IPS-NIHi7 (cell line): ENCODE data around the gene FBLN2.
"Not testable (repeated sequence)": the region's sequence is repeated elsewhere in the genome, so short reads cannot be mapped to it uniquely, and the experiment has no call there.

Experiments used
- DNase-seq: peaks from one replicate; pipeline ENCODE4 v3.0.0; 2012; ENCODE audit warnings: mixed read lengths; ENCODE audit errors: extremely low spot score

The FBLN2 gene

DNA sequence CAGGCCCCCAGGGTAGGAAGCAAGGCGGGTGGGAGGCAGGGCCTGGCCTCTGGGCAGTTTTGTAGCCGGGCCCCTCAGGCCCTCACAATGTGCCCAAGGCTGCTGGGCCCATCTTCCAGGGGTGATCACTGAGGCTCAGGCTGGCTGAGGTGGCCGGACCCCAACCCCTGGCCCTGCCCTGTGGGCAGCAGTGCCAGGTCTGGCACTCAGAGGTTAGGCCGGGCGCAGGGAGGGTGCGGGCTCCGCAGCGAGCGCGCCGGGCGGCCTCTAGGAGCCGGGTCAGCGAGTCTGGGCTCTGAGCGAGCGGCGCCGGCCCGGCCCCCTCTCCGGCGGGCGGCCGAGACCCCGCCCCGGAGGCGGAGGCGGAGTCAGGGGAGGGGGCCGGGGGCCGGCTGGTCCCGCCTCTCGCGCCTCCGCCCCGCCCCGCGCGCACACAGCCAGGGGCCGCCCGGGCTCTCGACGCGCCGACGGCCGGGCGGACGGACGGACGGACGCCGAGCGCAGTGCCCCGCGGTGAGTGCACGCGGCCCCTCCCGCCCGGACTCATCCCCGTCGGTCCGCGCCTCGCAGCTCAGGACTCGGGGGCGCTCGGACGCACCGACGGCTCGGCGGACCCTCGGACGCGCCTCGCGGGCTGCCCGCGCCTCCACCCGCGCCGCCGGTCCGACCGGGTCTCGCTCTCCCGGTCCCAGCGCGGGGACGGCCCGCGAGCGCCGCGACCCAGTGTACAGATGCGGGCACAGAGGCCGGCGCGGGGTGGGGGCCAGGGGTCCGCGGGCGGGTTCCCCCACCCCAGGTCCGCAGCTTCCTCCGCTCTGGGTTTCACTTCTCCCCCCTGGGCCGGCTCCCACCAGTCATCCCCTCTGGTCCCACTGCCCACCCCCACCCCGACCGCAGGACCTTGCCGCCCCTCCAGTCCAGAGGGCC lies at the start of gene FBLN2:
Gene FBLN2, plus strand, starts transcription at position 430 of the 927 bp plus-strand sequence. CDS start 21,231 bp downstream, outside the sequence.
- DNase-seq = peak; percentile 97

DNA sequence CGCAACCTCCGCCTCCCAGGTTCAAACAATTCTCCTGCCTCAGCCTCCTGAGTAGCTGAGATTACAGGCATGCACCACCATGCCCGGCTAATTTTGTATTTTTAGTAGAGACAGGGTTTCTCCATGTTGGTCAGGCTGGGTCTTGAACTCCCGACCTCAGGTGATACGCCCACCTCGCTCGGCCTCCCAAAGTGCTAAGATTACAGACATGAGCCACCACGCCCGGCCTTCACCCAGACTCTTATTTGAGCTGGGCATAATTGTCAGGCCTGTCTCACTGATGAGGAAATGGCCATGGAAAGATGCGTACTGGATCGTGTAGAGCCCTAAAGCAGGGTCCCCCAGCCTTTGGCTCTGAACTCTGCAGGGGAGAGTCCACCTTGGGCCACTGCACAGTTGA lies 49.7 kb upstream of the FBLN2 start:
- not testable (repeated sequence) for DNase-seq

DNA sequence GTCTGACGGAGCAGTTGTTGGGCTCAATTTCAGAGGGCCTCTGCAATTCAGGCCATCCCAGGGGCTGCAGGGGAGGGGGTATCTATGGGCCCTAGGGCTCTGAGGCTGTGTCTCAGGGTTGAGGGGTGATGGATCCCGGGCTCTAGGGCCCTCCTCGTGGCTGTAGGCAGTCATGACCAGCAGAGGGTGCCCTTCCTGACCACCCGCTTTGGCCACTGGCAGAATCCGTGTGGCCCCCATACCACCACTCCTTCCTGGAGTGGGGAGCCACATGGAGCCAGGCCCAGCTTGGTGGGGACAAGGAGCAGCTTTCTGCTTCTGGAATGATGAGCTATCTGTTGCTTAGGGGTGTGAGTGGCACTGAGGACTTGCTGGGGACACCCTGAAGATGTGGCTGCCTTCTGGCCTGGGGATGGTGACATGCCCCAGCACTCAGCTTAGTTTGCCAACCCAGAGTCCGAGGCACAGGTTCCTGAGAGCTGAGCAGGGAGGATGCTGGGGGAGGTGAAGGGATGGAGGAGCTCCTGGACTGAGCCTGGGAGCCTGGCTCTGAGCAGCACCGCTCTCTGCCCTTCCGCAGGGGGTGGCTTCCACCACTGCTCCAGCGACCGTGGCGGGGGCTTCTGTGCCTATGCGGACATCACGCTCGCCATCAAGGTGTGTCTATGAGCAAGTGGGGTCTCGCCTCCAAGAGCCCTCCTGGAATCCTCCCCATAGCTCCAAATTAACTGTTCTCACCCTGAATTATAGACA lies 48.6 kb upstream of the FBLN2 start:
- DNase-seq = peak; percentile 85

DNA sequence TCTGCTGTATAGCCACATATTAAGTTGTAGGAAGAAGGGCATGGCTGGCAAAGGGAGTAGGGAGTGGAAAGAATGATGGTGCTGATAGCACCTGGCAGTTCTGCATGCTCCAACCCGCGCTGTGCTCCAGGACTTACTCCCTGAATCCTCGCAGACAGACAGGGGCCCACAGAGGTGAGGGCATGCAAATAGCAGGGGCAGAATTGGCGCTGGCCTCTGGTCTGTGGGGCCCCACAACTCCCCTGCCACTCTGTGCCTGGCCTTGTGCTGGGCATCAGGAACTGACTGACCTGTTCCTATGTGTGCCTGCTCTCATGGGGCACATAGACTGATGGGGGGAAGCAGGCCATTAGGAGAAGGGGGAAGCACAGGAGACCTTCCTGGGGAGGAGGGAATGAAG lies 47.9 kb upstream of the FBLN2 start:
- no peak for DNase-seq

DNA sequence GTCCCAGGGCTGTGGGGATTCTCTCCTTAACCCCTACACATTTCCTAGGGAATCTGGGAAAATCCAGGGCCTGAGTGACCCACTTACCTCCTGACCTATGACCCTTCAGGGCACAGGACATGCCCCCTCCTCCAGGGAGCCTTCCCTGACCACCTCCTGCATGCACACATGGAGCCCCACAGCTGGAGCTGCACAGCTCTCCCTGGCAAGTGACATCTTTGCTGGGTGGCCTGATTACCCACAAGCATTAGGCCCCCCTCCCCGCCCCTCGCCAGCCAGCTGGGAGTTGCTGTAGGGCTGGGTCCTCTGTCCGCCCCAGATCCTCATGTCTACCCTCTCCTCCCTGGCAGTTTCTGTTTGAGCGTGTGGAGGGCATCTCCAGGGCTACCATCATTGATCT lies 47.4 kb upstream of the FBLN2 start:
- no peak for DNase-seq

DNA sequence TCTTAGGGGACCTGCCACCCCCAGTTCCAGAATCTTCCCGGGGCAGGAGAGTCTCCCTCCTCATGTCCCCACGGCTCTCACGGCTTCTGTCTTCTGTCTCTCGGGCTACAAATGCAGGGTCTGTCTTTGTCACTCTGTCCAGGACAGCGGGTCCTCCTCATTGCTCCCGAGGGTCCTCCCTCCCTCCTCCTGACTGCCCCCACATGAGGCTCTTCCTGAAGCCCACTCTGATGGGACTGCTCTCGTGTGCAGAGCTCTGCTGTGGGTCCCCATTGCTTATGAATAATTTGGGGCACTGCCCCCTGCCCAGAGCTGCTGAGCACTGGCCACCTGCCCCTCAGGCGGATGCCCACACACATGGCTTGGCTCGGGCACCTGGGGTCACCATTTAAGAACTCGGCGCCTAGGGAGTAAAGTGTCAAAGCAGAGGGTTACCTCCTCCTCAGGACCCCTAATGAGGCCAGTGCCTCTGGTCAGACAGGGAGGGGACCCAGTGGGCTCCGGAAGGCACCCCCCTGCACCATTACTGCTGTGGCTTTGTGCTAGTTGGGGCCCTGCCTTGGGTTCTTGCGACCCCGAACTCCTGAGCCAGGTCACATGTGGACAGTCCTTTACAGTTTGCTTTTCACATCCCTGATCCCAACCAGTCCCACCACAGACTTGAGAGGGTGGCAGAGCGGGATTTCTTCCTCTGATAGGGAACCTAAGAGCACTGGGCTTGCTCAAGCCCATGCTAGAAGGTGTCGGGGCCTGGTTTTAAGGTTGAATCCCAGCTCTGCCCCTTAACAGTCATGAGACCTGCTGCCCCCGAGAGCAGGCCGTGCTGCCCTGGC lies 46.8 kb upstream of the FBLN2 start:
- no peak for DNase-seq

DNA sequence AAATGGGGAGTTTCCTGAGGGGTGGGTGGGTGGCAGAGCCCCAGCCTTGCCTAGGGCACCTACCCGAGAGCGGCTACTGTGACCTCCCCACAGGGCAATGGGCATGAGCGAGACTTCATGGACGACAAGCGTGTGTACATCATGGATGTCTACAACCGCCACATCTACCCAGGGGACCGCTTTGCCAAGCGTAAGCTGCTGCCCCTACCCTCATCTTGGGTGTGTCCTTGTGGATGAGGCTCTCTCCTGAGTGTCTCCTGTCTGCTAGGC lies 46.2 kb upstream of the FBLN2 start:
- DNase-seq = no peak

DNA sequence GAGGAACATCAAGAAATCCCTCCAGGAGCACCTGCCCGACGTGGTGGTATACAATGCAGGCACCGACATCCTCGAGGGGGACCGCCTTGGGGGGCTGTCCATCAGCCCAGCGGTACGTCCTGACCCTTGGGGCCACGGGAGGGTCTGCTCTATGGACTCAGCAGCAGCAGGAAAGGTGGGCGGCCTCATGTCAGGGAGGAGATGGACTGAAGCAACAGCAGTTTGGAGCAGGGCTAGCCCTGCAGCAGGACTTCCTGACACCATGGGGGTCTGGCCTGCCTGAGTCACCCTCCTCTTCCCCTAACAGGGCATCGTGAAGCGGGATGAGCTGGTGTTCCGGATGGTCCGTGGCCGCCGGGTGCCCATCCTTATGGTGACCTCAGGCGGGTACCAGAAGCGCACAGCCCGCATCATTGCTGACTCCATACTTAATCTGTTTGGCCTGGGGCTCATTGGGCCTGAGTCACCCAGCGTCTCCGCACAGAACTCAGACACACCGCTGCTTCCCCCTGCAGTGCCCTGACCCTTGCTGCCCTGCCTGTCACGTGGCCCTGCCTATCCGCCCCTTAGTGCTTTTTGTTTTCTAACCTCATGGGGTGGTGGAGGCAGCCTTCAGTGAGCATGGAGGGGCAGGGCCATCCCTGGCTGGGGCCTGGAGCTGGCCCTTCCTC lies 44.6 kb upstream of the FBLN2 start:
- no peak for DNase-seq

DNA sequence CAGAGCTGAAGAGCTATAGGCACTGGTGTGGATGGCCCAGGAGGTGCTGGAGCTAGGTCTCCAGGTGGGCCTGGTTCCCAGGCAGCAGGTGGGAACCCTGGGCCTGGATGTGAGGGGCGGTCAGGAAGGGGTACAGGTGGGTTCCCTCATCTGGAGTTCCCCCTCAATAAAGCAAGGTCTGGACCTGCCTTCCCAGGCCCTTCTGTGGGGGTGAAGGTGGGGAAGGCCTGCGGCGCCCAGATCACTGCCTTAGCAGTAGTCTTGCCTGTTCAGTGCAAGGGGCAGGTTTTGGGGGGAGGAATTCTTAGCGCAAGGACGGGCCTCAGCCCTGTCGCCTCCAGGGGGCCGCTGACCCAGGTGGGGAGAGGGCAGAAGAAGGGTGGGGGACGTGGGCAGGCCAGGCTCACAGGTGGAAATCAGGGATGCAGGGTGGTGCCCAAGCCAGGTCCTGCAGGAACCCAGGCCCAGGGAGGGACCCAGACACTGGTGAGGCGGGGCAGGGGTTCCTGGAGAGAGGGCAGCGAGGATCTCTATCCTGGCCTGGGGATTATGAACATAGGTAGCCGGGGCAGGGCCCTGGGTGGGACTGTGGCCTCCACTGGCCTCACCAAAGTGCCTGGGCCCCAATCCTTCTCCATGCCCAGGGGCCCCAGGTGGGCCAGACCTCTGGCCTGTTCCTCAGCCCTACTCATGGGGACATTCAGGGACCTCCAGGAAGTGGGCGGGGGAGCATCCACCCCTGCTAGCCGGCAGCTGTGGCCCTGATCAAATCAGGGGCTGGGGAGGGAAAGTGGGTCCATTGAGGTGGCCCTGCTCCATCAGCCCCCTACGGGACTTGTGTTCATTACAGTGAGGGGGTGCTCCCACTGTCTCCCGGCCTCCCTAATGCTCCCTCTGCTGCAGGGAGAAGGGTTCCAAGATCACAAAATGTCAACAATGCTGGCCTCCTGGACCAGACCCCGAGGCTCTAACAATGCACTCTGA lies 43.5 kb upstream of the FBLN2 start:
- no peak for DNase-seq

DNA sequence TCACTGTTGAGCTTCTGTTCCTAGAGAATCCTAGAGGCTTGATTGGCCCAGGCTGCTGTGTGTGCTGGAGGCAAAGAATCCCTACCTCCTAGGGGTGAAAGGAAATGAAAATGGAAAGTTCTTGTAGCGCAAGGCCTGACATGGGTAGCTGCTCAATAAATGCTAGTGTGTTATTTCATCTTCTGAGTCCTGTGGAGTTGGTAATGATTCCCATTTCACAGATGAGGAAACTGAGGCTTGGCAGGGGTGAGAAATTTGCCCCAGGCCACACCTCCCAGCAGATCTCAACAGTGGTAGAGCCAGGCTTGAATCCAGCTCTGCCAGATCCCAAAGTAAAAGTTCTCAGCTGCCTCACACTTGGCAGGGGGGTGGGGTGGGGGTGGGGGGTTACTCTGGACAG lies 42.7 kb upstream of the FBLN2 start:
- no peak for DNase-seq

DNA sequence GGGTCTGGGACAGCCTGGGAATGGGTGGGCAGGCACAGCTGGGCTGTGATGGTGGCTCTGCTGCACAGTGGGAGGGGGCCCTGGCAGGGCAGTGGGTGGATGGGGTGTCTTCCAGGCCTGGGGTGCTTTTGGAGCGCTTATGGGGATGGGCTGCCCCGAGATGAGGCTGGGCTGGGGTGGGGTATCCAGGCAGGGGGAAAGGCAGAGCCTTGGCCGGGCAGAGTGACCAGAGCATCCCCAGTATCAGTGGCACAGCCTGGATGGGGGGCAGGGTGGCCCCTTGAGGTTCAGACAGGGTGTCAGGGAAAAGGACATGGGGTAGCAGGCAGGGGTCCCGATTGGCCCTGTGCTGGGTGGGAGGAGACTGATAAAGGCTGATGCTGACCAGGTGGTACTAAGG lies 42.2 kb upstream of the FBLN2 start:
- DNase-seq = no peak

DNA sequence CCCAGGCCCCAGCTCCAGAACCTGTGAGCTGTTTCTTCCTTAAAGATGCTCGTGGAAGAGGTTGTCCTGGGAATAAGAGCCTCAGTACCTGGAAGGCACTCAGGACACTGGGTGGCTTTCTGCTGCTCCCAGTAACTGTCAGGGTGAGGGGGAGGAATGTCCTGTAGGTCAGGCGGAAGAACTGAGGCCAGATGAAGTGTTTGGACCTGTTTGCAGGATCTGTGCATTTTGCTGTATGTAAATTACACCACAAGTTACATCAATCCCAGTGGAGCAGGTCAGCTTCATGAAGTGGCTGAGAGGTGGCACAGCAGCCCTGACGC lies 41.7 kb upstream of the FBLN2 start:
- DNase-seq = no peak

DNA sequence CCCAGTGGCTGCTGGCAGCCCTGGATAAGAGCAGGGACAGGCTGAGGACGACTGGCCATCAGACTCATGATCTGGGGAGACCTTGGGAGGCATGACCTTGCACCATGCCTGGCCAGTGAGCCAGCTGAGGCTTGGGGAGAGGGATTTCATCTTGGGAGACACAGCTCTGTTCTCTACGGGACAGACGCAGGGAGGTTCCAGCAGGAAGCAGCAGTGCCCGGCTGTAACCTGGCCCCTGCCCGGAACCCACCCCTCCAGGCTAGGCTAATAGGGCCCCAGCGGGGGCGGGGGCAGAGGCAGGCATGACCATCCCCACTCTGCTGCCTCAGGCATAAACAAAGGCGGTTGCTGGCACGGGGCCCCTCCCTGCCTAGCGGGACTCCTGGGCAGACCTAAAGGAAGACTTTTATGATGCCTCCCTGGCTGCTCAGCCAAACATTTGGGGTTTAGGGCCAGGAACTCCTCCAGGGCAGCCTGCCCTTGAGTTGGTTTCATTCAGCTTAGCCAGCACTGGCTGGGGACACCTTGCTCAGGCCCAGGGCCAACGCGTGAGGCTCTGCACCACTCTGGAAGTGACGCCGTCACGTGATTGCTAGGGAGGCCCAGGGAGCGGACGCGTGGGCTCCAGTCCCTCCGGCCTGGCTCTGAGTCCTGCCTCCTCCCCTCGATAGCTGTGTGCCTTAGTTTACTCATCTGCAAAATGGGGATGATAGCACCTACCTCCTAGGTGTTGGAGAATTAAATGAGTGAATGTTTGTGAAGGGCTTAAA lies 41.2 kb upstream of the FBLN2 start:
- DNase-seq = peak; percentile 46

DNA sequence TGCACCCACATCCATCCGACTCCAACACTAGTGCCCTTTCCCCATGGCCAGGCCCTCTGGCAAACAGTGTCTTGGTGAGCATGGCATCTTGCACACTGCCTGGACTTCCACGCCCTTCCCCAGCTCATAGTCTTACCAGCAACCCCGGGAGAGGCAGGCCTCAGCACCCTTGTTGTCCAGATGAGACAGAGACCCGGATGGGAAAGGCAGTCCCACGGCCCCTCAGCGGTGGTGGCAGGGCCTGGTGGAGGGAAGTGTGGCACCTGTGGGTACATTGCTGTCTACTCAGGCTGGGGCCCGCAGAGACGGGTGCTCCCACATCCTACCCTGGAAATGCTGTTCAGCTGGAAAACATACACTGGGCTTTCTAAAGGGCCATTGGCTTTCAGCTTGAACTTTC lies 40.4 kb upstream of the FBLN2 start:
- DNase-seq = no peak

DNA sequence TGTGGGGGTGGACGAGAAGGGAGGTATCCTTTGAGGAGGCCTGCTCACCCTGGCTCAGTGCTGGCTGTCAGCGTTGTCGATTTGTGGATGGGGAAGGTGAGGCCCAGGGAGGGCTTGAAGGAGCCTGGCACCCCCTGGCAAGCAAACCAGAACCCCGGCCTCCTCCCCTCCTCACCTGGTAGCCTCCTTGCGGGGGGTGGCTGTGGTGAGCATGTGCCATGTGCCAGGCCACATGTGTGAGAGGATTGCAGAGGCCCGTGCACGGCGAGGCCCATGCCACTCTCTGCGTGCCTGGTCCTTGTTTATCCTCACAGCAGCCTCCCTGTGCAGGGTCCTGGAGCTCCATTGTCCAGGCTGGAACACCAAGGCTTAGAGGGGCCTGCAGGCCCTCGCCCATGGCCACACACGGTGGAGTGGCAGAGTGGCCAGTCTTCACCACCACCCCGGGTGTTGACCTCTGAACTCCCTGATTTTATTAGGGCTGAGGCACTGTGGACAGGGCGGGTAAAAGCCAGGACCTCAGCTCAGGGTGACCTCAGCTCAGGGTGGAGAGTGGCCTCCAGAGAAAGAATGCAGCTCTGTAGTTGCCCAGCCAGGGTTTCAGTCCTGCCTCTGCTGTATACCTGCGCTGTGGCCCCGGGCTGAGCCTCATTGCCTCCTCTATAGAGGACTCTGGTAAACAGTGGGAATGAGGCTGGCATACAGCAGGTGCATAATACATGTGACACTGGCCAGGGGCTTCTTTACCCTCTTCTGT lies 39.7 kb upstream of the FBLN2 start:
- DNase-seq = no peak

DNA sequence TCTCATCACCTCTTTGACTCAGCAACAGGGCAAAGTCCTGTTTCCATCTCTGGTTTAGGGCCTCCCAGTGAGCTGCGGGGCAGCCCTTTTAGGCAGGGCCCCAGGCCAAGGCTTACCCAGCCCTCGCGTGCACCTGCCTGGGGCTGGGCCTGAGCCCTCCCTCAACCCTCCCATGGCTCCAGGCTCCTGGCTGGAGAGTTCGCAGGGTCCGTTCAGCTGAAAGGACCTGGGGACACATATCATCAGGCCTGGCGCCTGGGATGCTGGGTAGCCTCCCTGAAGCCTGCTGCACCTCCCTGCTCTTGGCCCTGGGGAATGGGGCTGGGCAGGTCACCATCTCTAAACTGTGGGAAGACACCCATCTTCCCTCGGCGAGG lies 39.1 kb upstream of the FBLN2 start:
- no peak for DNase-seq

DNA sequence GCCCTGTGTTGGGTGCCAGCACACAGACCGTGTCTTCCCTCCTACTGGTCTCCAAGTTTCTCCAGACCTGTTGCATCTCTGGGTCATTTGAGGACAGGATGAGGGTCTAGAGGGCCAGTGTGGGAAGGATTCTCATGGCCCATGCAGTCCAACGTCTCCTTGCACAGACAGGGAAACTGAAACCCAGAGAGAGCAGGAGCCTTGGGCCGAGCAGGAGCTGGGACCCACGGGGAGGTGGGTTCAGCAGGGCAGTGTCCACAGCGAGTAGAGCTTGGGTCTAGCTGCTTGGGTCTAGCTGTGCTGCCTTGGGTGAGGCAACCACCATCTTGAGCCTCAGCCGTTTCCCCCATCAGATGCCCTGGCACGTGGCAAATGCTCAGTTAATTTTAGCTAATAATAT lies 36.5 kb upstream of the FBLN2 start:
- no peak for DNase-seq

DNA sequence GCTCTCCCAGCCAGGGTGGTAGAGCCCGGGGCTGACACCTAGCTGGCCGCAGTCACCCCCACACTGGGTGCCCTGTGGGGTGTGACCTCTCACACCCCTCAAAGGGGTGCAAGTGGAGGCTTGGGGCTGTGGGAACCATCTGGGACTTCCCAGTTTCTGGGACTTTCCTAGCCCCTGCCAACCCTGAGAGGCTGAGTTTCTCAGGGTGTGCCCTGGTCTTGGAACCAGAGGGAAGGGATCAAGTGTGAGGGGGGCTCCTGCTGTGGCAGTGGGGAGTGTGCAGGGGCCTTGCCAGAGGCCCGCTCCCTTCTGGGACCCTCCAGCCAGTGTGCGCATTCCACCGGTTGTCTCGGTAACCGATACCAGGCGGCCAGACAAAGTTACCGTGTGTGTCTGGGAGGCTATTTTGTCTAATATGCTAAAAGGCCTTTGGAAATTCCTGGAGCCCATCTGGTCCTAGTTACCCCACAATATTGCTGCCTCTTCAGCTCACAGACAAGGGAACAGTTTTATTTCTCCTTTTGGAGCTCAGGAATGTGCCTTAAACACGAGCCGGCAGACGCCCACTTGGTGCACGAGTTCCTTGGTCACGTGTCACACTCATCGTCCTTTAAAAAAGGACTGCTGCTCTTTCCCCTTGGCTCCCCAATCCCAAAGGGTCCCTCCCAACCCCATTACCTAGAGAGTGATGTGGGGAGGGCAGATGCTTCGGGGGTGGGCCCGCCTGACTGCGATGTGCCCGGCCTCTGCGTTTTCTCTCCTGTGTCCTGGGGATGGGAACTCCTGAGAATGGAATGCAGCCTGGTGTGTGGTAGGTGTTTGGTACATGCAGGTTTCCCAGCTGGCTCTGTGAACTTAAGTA lies 35.6 kb upstream of the FBLN2 start:
- DNase-seq = no peak
